Left lung (tissue), 10 donors: ENCODE measurements around the gene DDAH1. TPM values are rescaled to one million over a fixed set of nuclear protein-coding genes. Genes with fewer than 3 reads are reported as not detected.
A peak's percentile ranks its signal among the peaks of the same experiment; 100 is the strongest.

Source experiments
- ATAC-seq: fragments of 200-7000 bp; cut with Tn5 transposase; one replicate; pipeline ENCODE4 v1.9.1; 2020; ENCODE audit warnings: moderate library complexity
- DNase-seq, 4 donors: peaks; one replicate each; pipeline ENCODE4 v3.0.0-alpha.2; 2013 to 2020
- H3K27ac ChIP-seq, 2 donors: fragments of 200-600 bp; sonication (generic) in 1 of 2; one replicate each; pipeline versions ENCODE4 v1.5.0 to v1.8.0; 2020 to 2021
- H3K27me3 ChIP-seq, 2 donors: fragments of 200-600 bp; sonication (generic) in 1 of 2; one replicate each; pipeline versions ENCODE4 v1.5.0 to v1.8.0; 2020 to 2021
- H3K36me3 ChIP-seq, 2 donors: fragments of 200-600 bp; sonication (generic) in 1 of 2; one replicate each; pipeline versions ENCODE4 v1.5.0 to v1.8.0; 2020 to 2021
- H3K4me1 ChIP-seq, 2 donors: fragments of 200-600 bp; one replicate each; pipeline ENCODE4 v1.8.0; 2021
- H3K4me3 ChIP-seq, 2 donors: fragments of 200-600 bp; sonication (generic) in 1 of 2; one replicate each; pipeline versions ENCODE4 v1.5.0 to v1.8.0; 2020 to 2021; ENCODE audit warnings: mild to moderate bottlenecking in 1 of 2
- H3K9me3 ChIP-seq, 2 donors: fragments of 200-600 bp; sonication (generic) in 1 of 2; one replicate each; pipeline versions ENCODE4 v1.5.0 to v1.8.0; 2020 to 2021
- intact Hi-C, 2 donors: fragments of 100-400 bp; cut with DNase I; formaldehyde crosslinking; loops; one replicate each; pipeline versions ENCODE4 v1.11.2 to v1.14.2; 2022
- polyA plus RNA-seq, 6 donors: library from polyadenylated mRNA; unstranded; fragments of 120-200 nt; gene quantifications; one replicate each; pipeline ENCODE4 v1.2.1, GENCODE V29; 2013; ENCODE audit not compliant: insufficient read length in 6 of 6
- total RNA-seq, 2 donors: library from RNA; stranded (reverse); fragmentation: NEBNext Ultra II Directional; extraction: Animal tissue kit (Norgen Biotek cat#: 25700); gene quantifications; one replicate each; pipeline ENCODE4 v1.2.1, GENCODE V29; 2021
- TF ChIP-seq, protein P1 (sequence below), 2 donors: fragments of 200-600 bp; sonication (generic) in 1 of 2; IDR thresholded peaks; one replicate each; pipeline versions ENCODE4 v1.5.0 to v1.8.0; 2021; ENCODE audit warnings: antibody characterized with exemption in 2 of 2
- donor health status: DM: no; HTN: yes; CAD: no.
- donor health status: DM: no; HTN: no; CAD: no.

Gene DDAH1
- total and polyA plus RNA-seq, 8 donors: 71.5 to 121 (median 89.8) TPM

DNA sequence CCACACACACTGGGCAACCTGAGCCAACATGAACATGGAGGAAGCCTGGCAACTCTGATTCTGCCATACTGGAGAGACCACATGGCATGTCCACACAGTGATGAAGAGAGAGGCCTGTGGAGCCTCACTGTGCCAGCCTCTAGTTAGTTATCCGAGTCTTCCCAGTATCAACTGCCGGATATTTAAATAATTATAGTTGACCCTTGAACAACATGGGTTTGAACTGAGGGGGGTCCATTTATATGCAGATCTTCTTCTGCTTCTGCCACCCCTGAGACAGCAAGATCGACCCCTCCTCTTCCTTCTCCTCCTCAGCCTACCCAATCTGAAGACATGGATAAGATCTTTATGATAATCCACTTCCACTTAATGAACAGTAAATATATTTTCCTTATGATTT lies 27.8 kb downstream of the DDAH1 start:
- Histone ChIP-seq H3K36me3 (no peaks in the 10 kb centered on the region), H3K4me3 (no peak overlapping the region), H3K27ac (no peak overlapping the region), H3K9me3 (no peaks in the 10 kb centered on the region), H3K27me3 (no peaks in the 10 kb centered on the region), H3K4me1 (no peaks in the 10 kb centered on the region)
- no peak for ATAC-seq
- TF ChIP-seq, protein P1, sequence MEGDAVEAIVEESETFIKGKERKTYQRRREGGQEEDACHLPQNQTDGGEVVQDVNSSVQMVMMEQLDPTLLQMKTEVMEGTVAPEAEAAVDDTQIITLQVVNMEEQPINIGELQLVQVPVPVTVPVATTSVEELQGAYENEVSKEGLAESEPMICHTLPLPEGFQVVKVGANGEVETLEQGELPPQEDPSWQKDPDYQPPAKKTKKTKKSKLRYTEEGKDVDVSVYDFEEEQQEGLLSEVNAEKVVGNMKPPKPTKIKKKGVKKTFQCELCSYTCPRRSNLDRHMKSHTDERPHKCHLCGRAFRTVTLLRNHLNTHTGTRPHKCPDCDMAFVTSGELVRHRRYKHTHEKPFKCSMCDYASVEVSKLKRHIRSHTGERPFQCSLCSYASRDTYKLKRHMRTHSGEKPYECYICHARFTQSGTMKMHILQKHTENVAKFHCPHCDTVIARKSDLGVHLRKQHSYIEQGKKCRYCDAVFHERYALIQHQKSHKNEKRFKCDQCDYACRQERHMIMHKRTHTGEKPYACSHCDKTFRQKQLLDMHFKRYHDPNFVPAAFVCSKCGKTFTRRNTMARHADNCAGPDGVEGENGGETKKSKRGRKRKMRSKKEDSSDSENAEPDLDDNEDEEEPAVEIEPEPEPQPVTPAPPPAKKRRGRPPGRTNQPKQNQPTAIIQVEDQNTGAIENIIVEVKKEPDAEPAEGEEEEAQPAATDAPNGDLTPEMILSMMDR (IDR thresholded peaks at IDR 0.05): no peak
- DNase-seq: no peak
- intact Hi-C loops: no loop called here

- no peak overlapping the region for H3K27ac ChIP-seq
- peaks cover 0 to 5% of the 10 kb centered on the region in 2 donors for H3K4me1 ChIP-seq
- intact Hi-C loops: no loop called here
- H3K9me3 ChIP-seq: no peaks in the 10 kb centered on the region
- TF ChIP-seq, protein P1 (IDR thresholded peaks at IDR 0.05): no peak
- H3K4me3 ChIP-seq: no peak overlapping the region
- DNase-seq (no peak), ATAC-seq (no peak)
- no peaks in the 10 kb centered on the region for H3K27me3 ChIP-seq
- no peaks in the 10 kb centered on the region for H3K36me3 ChIP-seq
Observed at GRCh38 chr1:85433096-85433495, 31.9 kb downstream of the DDAH1 start.

- no peak overlapping the region for H3K4me3 ChIP-seq
- no peaks in the 10 kb centered on the region for H3K27me3 ChIP-seq
- TF ChIP-seq, protein P1 (IDR thresholded peaks at IDR 0.05): no peak
- no peaks in the 10 kb centered on the region for H3K9me3 ChIP-seq
- H3K4me1 ChIP-seq: peaks cover 0 to 5% of the 10 kb centered on the region in 2 donors
- H3K27ac ChIP-seq: no peak overlapping the region
- no peaks in the 10 kb centered on the region for H3K36me3 ChIP-seq
- DNase-seq (no peak), ATAC-seq (no peak)
- intact Hi-C loops: no loop called here
Observed at GRCh38 chr1:85428471-85429089, 36.4 kb downstream of the DDAH1 start.

- no peak for ATAC-seq
Observed at GRCh38 chr1:85427849-85428248, 37.1 kb downstream of the DDAH1 start.

DNA sequence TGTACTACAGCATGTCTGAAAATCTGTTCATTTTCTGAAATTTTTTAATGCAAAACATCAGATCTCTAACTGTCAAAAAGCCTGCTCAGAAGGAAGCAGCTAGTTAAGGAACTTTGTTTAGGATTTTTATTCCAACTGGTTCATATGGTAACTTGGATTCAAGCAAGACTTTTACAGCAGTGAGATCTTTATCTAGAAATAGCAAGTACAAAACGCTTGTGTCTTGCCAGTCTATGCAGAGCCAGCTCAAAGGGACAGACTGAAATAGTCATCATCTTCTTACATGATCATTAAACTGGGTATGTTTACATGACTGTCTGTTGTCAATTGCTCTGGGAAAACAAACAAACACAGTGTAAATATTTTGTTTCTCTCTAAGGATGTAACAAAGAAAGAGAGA lies 37.6 kb downstream of the DDAH1 start:
- H3K4me1 ChIP-seq: peaks cover 0 to 5% of the 10 kb centered on the region in 2 donors
- H3K4me3 ChIP-seq: no peak overlapping the region
- TF ChIP-seq, protein P1 (IDR thresholded peaks at IDR 0.05): no peak
- no peak overlapping the region for H3K27ac ChIP-seq
- H3K9me3 ChIP-seq: no peaks in the 10 kb centered on the region
- peak in 1 of 4 donors; percentile 46 for DNase-seq
- intact Hi-C loops: no loop called here
- no peaks in the 10 kb centered on the region for H3K36me3 ChIP-seq
- H3K27me3 ChIP-seq: no peaks in the 10 kb centered on the region
- ATAC-seq: no peak

More at GRCh38 chr1:85427849-85428248, 37.1 kb downstream of the DDAH1 start:
- Histone ChIP-seq H3K4me1 (peaks cover 0 to 5% of the 10 kb centered on the region in 2 donors), H3K27me3 (no peaks in the 10 kb centered on the region), H3K9me3 (no peaks in the 10 kb centered on the region), H3K36me3 (no peaks in the 10 kb centered on the region), H3K4me3 (no peak overlapping the region), H3K27ac (no peak overlapping the region)
- intact Hi-C loops: no loop called here
- TF ChIP-seq, protein P1 (IDR thresholded peaks at IDR 0.05): no peak
- DNase-seq: no peak
